Pons (tissue), 1 donor: ENCODE data around the gene SUGT1.
A peak's percentile ranks its signal among the peaks of the same experiment; 100 is the strongest.
"Not testable (repeated sequence)": the region's sequence is repeated elsewhere in the genome, so short reads cannot be mapped to it uniquely, and the experiment has no call there.

Experiments
- DNase-seq: peaks from one replicate; pipeline ENCODE4 v3.0.0-alpha.2; 2016; ENCODE audit warnings: low spot score

Gene SUGT1

GRCh38 chr13:52652196-52652979 lies at the start of gene SUGT1:
Gene SUGT1 (plus strand): TSS chr13:52652836. CDS start chr13:52652921, 85 bp downstream.
- peak; percentile 97 for DNase-seq

GRCh38 chr13:52603316-52603715 lies 49.3 kb upstream of the SUGT1 start:
- DNase-seq = not testable (repeated sequence)

- DNase-seq = not testable (repeated sequence)
These were observed 46.5 kb upstream of the SUGT1 start for GRCh38 chr13:52606126-52606525.

- DNase-seq = not testable (repeated sequence)
These were observed 45.8 kb upstream of the SUGT1 start for GRCh38 chr13:52606795-52607194.

GRCh38 chr13:52608184-52608583 lies 44.5 kb upstream of the SUGT1 start:
- not testable (repeated sequence) for DNase-seq

GRCh38 chr13:52609013-52609606 lies 43.5 kb upstream of the SUGT1 start:
- peak; percentile 81 for DNase-seq

GRCh38 chr13:52610158-52610557 lies 42.5 kb upstream of the SUGT1 start:
- not testable (repeated sequence) for DNase-seq

GRCh38 chr13:52615134-52615801 lies 37.4 kb upstream of the SUGT1 start:
- no peak for DNase-seq

GRCh38 chr13:52615812-52616211 lies 36.8 kb upstream of the SUGT1 start:
- DNase-seq = no peak

- DNase-seq = peak; percentile 61
These were observed 35.3 kb upstream of the SUGT1 start for GRCh38 chr13:52617070-52618060.

GRCh38 chr13:52631083-52631690 lies 21.4 kb upstream of the SUGT1 start:
- not testable (repeated sequence) for DNase-seq

- no peak for DNase-seq
These were observed 13.8 kb upstream of the SUGT1 start for GRCh38 chr13:52638666-52639328.

GRCh38 chr13:52642131-52642530 lies 10.5 kb upstream of the SUGT1 start, which contains the start of gene HNRNPA1L2:
Gene HNRNPA1L2 (plus strand): TSS chr13:52642431. CDS start chr13:52642493, 62 bp downstream.
- no peak for DNase-seq

- no peak for DNase-seq
These were observed 8.5 kb upstream of the SUGT1 start for GRCh38 chr13:52644108-52644507.

GRCh38 chr13:52646967-52647366 lies 5.7 kb upstream of the SUGT1 start:
- no peak for DNase-seq

- DNase-seq = no peak
These were observed 1.9 kb upstream of the SUGT1 start for GRCh38 chr13:52650731-52651130.

GRCh38 chr13:52651897-52652195 lies 790 bp upstream of the SUGT1 start:
- DNase-seq = no peak

GRCh38 chr13:52652980-52653303 lies 306 bp downstream of the SUGT1 start:
- no peak for DNase-seq

- DNase-seq = no peak
These were observed 6.7 kb downstream of the SUGT1 start for GRCh38 chr13:52659340-52659739.

- no peak for DNase-seq
These were observed 11.6 kb downstream of the SUGT1 start for GRCh38 chr13:52664272-52664671.

- DNase-seq = peak; percentile 30
These were observed 12.7 kb downstream of the SUGT1 start for GRCh38 chr13:52665325-52665724.
